LNCaP clone FGC (cell line): ENCODE data around the gene ERGIC1.
"Not testable (repeated sequence)": the region's sequence is repeated elsewhere in the genome, so short reads cannot be mapped to it uniquely, and the experiment has no call there.

Experiments used
- DNase-seq: peaks from one replicate; pipeline ENCODE4 v3.0.0-alpha.2; 2011; ENCODE audit warnings: low read depth
- H3K4me3 ChIP-seq: 2 replicates; pipeline ENCODE4 v1.5.1; 2011; ENCODE audit warnings: mild to moderate bottlenecking, low read depth, low read length, control low read depth
- TF ChIP-seq, protein P1 (sequence below): IDR thresholded peaks from 2 replicates; pipeline ENCODE4 v1.5.1; 2012; ENCODE audit warnings: mild to moderate bottlenecking; ENCODE audit not compliant: control insufficient read depth, insufficient read depth; ENCODE audit errors: extremely low read depth

ERGIC1 gene

DNA sequence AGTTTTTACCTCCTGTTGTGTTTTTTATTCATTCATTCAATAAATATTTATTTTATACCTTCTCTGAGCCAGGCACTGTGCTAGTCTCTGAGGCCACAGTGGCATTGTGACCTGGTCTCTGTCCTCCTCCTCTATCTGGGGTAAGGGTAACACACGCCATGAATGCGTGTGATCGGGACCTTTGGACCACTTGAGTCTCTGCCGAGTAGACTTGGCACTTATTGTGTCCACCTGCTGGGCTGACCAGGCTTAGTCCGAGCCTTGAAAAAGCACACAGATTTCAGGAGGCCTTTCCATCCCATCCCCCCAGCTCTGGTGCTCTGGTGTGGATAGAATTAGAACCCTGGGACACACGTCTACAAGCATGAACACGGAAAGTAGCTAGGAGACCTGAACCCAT, 58.7 kb downstream of the ERGIC1 start:
- H3K4me3 ChIP-seq: no peak overlapping the region
- DNase-seq: no peak
- TF ChIP-seq, protein P1, sequence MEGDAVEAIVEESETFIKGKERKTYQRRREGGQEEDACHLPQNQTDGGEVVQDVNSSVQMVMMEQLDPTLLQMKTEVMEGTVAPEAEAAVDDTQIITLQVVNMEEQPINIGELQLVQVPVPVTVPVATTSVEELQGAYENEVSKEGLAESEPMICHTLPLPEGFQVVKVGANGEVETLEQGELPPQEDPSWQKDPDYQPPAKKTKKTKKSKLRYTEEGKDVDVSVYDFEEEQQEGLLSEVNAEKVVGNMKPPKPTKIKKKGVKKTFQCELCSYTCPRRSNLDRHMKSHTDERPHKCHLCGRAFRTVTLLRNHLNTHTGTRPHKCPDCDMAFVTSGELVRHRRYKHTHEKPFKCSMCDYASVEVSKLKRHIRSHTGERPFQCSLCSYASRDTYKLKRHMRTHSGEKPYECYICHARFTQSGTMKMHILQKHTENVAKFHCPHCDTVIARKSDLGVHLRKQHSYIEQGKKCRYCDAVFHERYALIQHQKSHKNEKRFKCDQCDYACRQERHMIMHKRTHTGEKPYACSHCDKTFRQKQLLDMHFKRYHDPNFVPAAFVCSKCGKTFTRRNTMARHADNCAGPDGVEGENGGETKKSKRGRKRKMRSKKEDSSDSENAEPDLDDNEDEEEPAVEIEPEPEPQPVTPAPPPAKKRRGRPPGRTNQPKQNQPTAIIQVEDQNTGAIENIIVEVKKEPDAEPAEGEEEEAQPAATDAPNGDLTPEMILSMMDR: no peak

- TF ChIP-seq, protein P1: no peak
- DNase-seq: no peak
- no peak overlapping the region for H3K4me3 ChIP-seq
Measured at GRCh38 chr5:172894767-172895388, 60.8 kb downstream of the ERGIC1 start.

GRCh38 chr5:172895549-172895948, 61.5 kb downstream of the ERGIC1 start:
- H3K4me3 ChIP-seq: no peak overlapping the region
- DNase-seq: no peak
- TF ChIP-seq, protein P1: no peak

DNA sequence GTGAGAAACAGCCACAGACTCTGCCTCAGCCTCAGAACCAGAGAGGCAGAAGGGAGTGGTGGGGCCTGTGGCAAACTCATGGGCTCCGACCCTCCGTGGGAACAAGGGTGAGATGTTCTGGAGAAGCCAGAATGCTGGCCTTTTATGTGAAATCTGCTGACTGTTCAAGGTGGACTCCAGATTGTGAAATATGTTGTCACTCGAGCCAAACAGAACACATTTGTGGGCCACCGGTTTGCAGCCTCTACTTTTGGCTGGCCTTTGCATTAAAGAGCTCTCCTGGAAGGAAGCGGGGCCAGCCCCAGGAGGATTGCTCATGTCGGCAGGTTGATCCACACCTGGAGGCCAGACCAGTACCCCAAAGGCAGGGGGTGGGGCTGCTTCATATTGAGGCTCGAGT, 62.4 kb downstream of the ERGIC1 start:
- H3K4me3 ChIP-seq: no peak overlapping the region
- TF ChIP-seq, protein P1: no peak
- DNase-seq: no peak

DNA sequence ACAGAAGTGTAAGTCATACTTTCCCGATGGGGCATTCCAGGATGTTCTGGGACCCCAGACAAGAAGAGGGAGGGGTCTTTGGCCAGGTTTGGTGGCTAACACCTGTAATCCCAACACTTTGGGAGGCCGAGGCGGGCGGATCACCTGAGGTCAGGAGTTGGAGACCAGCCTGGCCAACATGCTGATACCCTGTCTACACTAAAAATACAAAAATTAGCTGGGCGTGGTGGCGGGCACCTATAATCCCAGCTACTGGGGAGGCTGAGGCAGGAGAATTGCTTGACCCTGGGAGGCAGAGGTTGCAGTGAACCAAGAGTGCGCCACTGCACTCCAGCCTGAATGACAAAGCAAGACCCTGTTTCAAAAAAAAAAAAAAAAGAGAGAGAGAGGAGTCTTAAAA, 63.0 kb downstream of the ERGIC1 start:
- H3K4me3 ChIP-seq, DNase-seq: not testable (repeated sequence)

GRCh38 chr5:172897481-172898217, 63.6 kb downstream of the ERGIC1 start:
- TF ChIP-seq, protein P1: no peak
- H3K4me3 ChIP-seq: no peak overlapping the region
- no peak for DNase-seq

DNA sequence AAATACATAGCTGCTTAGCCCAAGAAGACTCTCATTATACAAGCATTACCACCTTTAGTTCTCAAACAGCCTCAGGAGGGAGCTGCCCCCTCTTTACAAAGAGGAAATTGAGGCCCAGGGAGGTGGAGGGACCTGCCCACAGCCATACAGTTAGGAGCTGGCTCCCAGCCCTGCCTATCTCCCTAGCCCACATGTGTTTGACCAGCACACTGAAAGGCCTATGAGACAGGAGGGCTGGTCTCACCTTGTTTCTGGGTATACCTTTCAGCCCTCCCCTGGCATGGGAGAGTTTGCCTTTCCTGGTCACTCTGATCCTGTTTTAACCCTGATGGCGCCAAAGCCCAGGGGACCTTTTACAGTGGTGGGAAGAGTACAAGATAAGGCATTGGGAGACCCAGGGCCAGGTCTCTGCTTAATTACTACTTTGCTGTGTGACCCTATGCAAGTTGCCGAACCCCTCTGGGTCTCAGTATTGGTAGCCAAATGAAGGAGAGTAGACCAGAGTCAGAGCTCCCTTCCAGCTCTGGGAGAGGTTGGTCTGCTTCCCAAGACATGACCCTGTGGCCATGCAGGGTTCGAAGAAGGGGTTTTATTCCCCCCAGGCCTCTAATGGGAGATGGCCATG, 64.3 kb downstream of the ERGIC1 start:
- DNase-seq: no peak
- H3K4me3 ChIP-seq: no peak overlapping the region
- TF ChIP-seq, protein P1: no peak
